A204.1 (cell line): ENCODE results near the gene SNX18.

ENCODE experiments used
- FAIRE-seq: peaks from 2 replicates; lab custom pipeline; 2012; peaks lifted over from hg19 to GRCh38; lab: Jason Lieb, UNC

The SNX18 gene

GRCh38 chr5:54541823-54542783 lies 24.5 kb downstream of the SNX18 start:
- FAIRE-seq, result no peak

- no peak for FAIRE-seq
These were observed 26.5 kb downstream of the SNX18 start for GRCh38 chr5:54544044-54544443.

GRCh38 chr5:54545796-54546195 lies 28.2 kb downstream of the SNX18 start:
- no peak for FAIRE-seq

GRCh38 chr5:54547711-54548250 lies 30.2 kb downstream of the SNX18 start:
- no peak for FAIRE-seq

GRCh38 chr5:54548565-54548964 lies 31.0 kb downstream of the SNX18 start:
- FAIRE-seq, result no peak

- FAIRE-seq, result no peak
These were observed 33.7 kb downstream of the SNX18 start for GRCh38 chr5:54551292-54551691.

GRCh38 chr5:54551926-54552325 lies 34.4 kb downstream of the SNX18 start:
- FAIRE-seq, result no peak

GRCh38 chr5:54552446-54552845 lies 34.9 kb downstream of the SNX18 start:
- FAIRE-seq, result no peak

GRCh38 chr5:54553659-54554207 lies 36.2 kb downstream of the SNX18 start:
- no peak for FAIRE-seq

GRCh38 chr5:54556141-54556540 lies 38.6 kb downstream of the SNX18 start:
- no peak for FAIRE-seq

- no peak for FAIRE-seq
These were observed 40.8 kb downstream of the SNX18 start for GRCh38 chr5:54558362-54558761.

- FAIRE-seq, result no peak
These were observed 44.1 kb downstream of the SNX18 start for GRCh38 chr5:54561651-54562050.

- FAIRE-seq, result no peak
These were observed 45.7 kb downstream of the SNX18 start for GRCh38 chr5:54563083-54563761.

GRCh38 chr5:54567996-54568395 lies 50.4 kb downstream of the SNX18 start:
- FAIRE-seq, result no peak

GRCh38 chr5:54570916-54571315 lies 53.4 kb downstream of the SNX18 start:
- no peak for FAIRE-seq

- FAIRE-seq, result no peak
These were observed 53.9 kb downstream of the SNX18 start for GRCh38 chr5:54571462-54571861.

- FAIRE-seq, result no peak
These were observed 56.4 kb downstream of the SNX18 start for GRCh38 chr5:54573812-54574489.

GRCh38 chr5:54577528-54577927 lies 60.0 kb downstream of the SNX18 start:
- FAIRE-seq, result no peak

GRCh38 chr5:54577937-54578653 lies 60.5 kb downstream of the SNX18 start:
- FAIRE-seq, result no peak

GRCh38 chr5:54579591-54580295 lies 62.2 kb downstream of the SNX18 start:
- no peak for FAIRE-seq
